ENCODE measurements around the gene SCGB1C1.
A peak's percentile ranks its signal among the peaks of the same experiment; 100 is the strongest.

Gene SCGB1C1

DNA sequence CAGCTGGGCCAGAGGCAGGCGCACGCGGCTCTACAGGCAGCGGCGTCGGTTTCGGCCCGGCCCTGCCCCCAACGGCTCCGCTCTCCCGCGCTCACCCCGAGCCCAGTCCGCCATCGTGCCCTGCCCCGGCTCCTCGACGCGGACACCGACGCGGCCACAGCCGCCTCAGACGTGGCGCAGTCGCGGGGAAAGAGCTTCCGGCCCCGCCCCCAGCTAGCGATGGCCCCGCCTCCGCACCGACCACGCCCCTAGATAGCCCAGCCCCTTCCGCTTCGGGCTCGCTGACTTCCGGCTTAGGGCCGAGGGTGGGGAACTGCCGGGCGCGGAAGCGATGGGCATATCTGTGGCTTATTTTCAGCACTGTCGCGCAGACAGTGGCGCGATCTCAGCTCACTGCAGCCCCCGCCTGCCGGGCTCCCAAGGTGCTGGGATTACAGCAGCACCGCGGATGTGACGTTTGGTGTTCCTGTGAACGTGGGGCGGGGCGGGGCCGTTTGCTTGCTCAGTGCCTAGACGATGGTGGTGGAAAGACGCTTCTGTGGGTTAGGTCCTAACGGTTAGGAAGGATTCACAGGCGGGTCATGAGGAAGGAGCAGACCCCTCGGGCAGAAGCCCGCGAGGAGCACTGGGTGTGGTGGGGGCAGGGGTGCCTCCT lies 14.5 kb downstream of the SCGB1C1 start, which contains the start of the genes BET1L and RIC8A:
BET1L (minus strand) TSS at position 192 of the 655 bp plus-strand sequence; CDS start at position 114, 78 bp downstream.
RIC8A (plus strand) TSS at position 501 of the 655 bp plus-strand sequence. CDS start 1,147 bp downstream, outside the sequence.
- Histone ChIP-seq H3K4me1 (ENCODE audit: control insufficient read depth, insufficient read depth, low read length) (peaks cover 29% of the 10 kb centered on the region), H3K9ac (ENCODE audit: low read length) (peak within 1 kb of the TSS; percentile 97)

GRCh38 chr11:207863-208180 lies 14.9 kb downstream of the SCGB1C1 start:
- peak overlapping the region; percentile 88 for H3K4me3 ChIP-seq (ENCODE audit: low read length)
- peaks cover 26% of the 10 kb centered on the region for H3K36me3 ChIP-seq (ENCODE audit: control insufficient read depth, insufficient read depth, low read length)
- H3K4me1 ChIP-seq (ENCODE audit: control insufficient read depth, insufficient read depth, low read length) = peaks cover 29% of the 10 kb centered on the region
- no peaks in the 10 kb centered on the region for H3K27me3 ChIP-seq (ENCODE audit: control insufficient read depth, insufficient read depth, low read length)
- H3K9ac ChIP-seq (ENCODE audit: low read length) = peak overlapping the region; percentile 97
- no peaks in the 10 kb centered on the region for H3K9me3 ChIP-seq (ENCODE audit: control insufficient read depth, low read length)

More for the DNA sequence above, 14.5 kb downstream of the SCGB1C1 start, which contains the start of the genes BET1L and RIC8A:
- no peaks in the 10 kb centered on the region for H3K27me3 ChIP-seq (ENCODE audit: control insufficient read depth, insufficient read depth, low read length)
- peak within 1 kb of the TSS; percentile 89 for H3K4me3 ChIP-seq (ENCODE audit: low read length)
- H3K9me3 ChIP-seq (ENCODE audit: control insufficient read depth, low read length) = no peaks in the 10 kb centered on the region
- peaks cover 21% of the 10 kb centered on the region for H3K36me3 ChIP-seq (ENCODE audit: control insufficient read depth, insufficient read depth, low read length)

DNA sequence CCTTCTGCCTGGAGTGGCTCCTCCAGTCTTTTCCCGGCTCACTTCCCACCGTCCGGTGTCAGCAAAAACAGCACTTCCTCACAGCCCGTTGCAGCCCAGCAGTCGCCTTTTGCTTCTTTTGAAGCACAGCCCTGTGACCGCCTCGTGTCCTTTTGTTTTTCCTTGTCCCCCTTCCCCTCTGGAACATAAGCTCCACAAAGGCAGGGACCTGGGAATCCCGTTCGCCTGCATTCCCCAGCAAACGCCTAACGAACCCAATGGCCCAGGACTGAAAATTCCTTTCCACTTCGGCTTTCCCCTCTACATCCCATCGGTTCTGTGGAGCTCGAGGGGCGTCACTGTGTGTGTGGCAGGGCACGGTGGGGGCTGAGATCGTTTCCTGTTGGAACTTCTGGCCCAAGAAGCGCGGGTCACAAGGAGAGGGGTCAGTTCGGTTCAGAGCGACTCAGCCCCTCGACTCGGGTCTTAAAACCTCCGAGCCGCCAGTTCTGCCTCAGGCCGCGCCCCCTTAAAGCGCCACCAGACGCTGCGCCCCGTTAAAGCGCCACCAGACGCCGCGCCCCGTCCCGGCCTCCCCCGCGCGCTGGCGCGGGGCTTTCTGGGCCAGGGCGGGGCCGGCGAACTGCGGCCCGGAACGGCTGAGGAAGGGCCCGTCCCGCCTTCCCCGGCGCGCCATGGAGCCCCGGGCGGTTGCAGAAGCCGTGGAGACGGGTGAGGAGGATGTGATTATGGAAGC lies 15.5 kb downstream of the SCGB1C1 start:
- peak overlapping the region; percentile 97 for H3K9ac ChIP-seq (ENCODE audit: low read length)
- H3K4me3 ChIP-seq (ENCODE audit: low read length) = peak overlapping the region; percentile 88
- H3K36me3 ChIP-seq (ENCODE audit: control insufficient read depth, insufficient read depth, low read length) = peaks cover 29% of the 10 kb centered on the region
- H3K27me3 ChIP-seq (ENCODE audit: control insufficient read depth, insufficient read depth, low read length) = no peaks in the 10 kb centered on the region
- H3K4me1 ChIP-seq (ENCODE audit: control insufficient read depth, insufficient read depth, low read length) = peaks cover 29% of the 10 kb centered on the region
- no peaks in the 10 kb centered on the region for H3K9me3 ChIP-seq (ENCODE audit: control insufficient read depth, low read length)

- Histone ChIP-seq H3K9me3 (ENCODE audit: control insufficient read depth, low read length) (no peaks in the 10 kb centered on the region), H3K4me3 (ENCODE audit: low read length) (peak overlapping the region; percentile 37), H3K9ac (ENCODE audit: low read length) (peak overlapping the region; percentile 97), H3K36me3 (ENCODE audit: control insufficient read depth, insufficient read depth, low read length) (peaks cover 27% of the 10 kb centered on the region), H3K27me3 (ENCODE audit: control insufficient read depth, insufficient read depth, low read length) (no peaks in the 10 kb centered on the region), H3K4me1 (ENCODE audit: control insufficient read depth, insufficient read depth, low read length) (peaks cover 29% of the 10 kb centered on the region)
These were observed 16.0 kb downstream of the SCGB1C1 start for GRCh38 chr11:208917-209260.

DNA sequence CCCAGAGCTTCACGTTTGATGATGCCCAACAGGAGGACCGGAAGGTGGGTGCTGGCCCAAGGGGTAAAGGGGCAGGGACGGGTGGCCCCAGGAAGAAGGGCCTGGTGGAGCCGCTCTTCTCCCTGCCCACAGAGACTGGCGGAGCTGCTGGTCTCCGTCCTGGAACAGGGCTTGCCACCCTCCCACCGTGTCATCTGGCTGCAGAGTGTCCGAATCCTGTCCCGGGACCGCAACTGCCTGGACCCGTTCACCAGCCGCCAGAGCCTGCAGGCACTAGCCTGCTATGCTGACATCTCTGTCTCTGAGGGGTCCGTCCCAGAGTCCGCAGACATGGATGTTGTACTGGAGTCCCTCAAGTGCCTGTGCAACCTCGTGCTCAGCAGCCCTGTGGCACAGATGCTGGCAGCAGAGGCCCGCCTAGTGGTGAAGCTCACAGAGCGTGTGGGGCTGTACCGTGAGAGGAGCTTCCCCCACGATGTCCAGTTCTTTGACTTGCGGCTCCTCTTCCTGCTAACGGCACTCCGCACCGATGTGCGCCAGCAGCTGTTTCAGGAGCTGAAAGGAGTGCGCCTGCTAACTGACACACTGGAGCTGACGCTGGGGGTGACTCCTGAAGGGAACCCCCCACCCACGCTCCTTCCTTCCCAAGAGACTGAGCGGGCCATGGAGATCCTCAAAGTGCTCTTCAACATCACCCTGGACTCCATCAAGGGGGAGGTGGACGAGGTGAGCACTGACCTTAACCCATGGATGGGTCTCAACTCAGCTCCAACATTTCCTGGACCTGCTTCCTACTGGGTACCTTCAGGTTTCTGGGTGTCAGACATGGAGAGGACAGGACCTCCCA lies 16.6 kb downstream of the SCGB1C1 start:
- H3K9ac ChIP-seq (ENCODE audit: low read length) = peak overlapping the region; percentile 97
- H3K4me3 ChIP-seq (ENCODE audit: low read length) = peak overlapping the region; percentile 37
- peaks cover 27% of the 10 kb centered on the region for H3K36me3 ChIP-seq (ENCODE audit: control insufficient read depth, insufficient read depth, low read length)
- H3K4me1 ChIP-seq (ENCODE audit: control insufficient read depth, insufficient read depth, low read length) = peaks cover 29% of the 10 kb centered on the region
- H3K27me3 ChIP-seq (ENCODE audit: control insufficient read depth, insufficient read depth, low read length) = no peaks in the 10 kb centered on the region
- no peaks in the 10 kb centered on the region for H3K9me3 ChIP-seq (ENCODE audit: control insufficient read depth, low read length)

- H3K4me3 ChIP-seq (ENCODE audit: low read length) = peak overlapping the region; percentile 37
- H3K4me1 ChIP-seq (ENCODE audit: control insufficient read depth, insufficient read depth, low read length) = peaks cover 25% of the 10 kb centered on the region
- no peaks in the 10 kb centered on the region for H3K9me3 ChIP-seq (ENCODE audit: control insufficient read depth, low read length)
- no peaks in the 10 kb centered on the region for H3K27me3 ChIP-seq (ENCODE audit: control insufficient read depth, insufficient read depth, low read length)
- H3K9ac ChIP-seq (ENCODE audit: low read length) = peak overlapping the region; percentile 97
- peaks cover 27% of the 10 kb centered on the region for H3K36me3 ChIP-seq (ENCODE audit: control insufficient read depth, insufficient read depth, low read length)
These were observed 17.4 kb downstream of the SCGB1C1 start for GRCh38 chr11:210122-210802.

GRCh38 chr11:210803-211180 lies 17.9 kb downstream of the SCGB1C1 start:
- Histone ChIP-seq H3K9ac (ENCODE audit: low read length) (no peak overlapping the region), H3K4me1 (ENCODE audit: control insufficient read depth, insufficient read depth, low read length) (peaks cover 20% of the 10 kb centered on the region), H3K9me3 (ENCODE audit: control insufficient read depth, low read length) (no peaks in the 10 kb centered on the region), H3K27me3 (ENCODE audit: control insufficient read depth, insufficient read depth, low read length) (no peaks in the 10 kb centered on the region), H3K4me3 (ENCODE audit: low read length) (no peak overlapping the region), H3K36me3 (ENCODE audit: control insufficient read depth, insufficient read depth, low read length) (peaks cover 27% of the 10 kb centered on the region)

- Histone ChIP-seq H3K4me3 (ENCODE audit: low read length) (no peak overlapping the region), H3K4me1 (ENCODE audit: control insufficient read depth, insufficient read depth, low read length) (peaks cover 15% of the 10 kb centered on the region), H3K27me3 (ENCODE audit: control insufficient read depth, insufficient read depth, low read length) (no peaks in the 10 kb centered on the region), H3K9ac (ENCODE audit: low read length) (no peak overlapping the region), H3K36me3 (ENCODE audit: control insufficient read depth, insufficient read depth, low read length) (peaks cover 27% of the 10 kb centered on the region), H3K9me3 (ENCODE audit: control insufficient read depth, low read length) (no peaks in the 10 kb centered on the region)
These were observed 18.4 kb downstream of the SCGB1C1 start for GRCh38 chr11:211295-211694.

GRCh38 chr11:211741-212140 lies 18.9 kb downstream of the SCGB1C1 start:
- H3K36me3 ChIP-seq (ENCODE audit: control insufficient read depth, insufficient read depth, low read length) = peaks cover 27% of the 10 kb centered on the region
- no peaks in the 10 kb centered on the region for H3K27me3 ChIP-seq (ENCODE audit: control insufficient read depth, insufficient read depth, low read length)
- H3K4me3 ChIP-seq (ENCODE audit: low read length) = no peak overlapping the region
- peaks cover 13% of the 10 kb centered on the region for H3K4me1 ChIP-seq (ENCODE audit: control insufficient read depth, insufficient read depth, low read length)
- no peak overlapping the region for H3K9ac ChIP-seq (ENCODE audit: low read length)
- H3K9me3 ChIP-seq (ENCODE audit: control insufficient read depth, low read length) = no peaks in the 10 kb centered on the region

GRCh38 chr11:212150-213100 lies 19.5 kb downstream of the SCGB1C1 start:
- peaks cover 13% of the 10 kb centered on the region for H3K4me1 ChIP-seq (ENCODE audit: control insufficient read depth, insufficient read depth, low read length)
- H3K9ac ChIP-seq (ENCODE audit: low read length) = no peak overlapping the region
- H3K4me3 ChIP-seq (ENCODE audit: low read length) = no peak overlapping the region
- H3K36me3 ChIP-seq (ENCODE audit: control insufficient read depth, insufficient read depth, low read length) = peaks cover 27% of the 10 kb centered on the region
- no peaks in the 10 kb centered on the region for H3K9me3 ChIP-seq (ENCODE audit: control insufficient read depth, low read length)
- H3K27me3 ChIP-seq (ENCODE audit: control insufficient read depth, insufficient read depth, low read length) = no peaks in the 10 kb centered on the region

DNA sequence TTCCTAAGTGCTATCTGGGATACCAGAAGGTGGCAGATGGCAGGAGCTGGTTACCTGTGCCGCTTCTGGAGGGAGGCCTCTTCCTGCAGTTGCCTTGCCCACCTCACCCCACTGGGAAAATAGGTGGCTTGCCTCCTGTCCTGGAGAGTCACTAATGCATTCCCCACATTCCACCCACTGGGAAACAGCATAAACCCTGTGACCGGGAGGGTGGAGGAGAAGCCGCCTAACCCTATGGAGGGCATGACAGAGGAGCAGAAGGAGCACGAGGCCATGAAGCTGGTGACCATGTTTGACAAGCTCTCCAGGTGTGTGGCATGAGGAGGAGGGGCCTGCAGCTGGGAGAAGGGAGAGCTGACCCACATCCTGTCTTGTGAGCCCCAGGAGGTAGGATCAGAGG lies 20.2 kb downstream of the SCGB1C1 start:
- peaks cover 27% of the 10 kb centered on the region for H3K36me3 ChIP-seq (ENCODE audit: control insufficient read depth, insufficient read depth, low read length)
- H3K4me1 ChIP-seq (ENCODE audit: control insufficient read depth, insufficient read depth, low read length) = peaks cover 13% of the 10 kb centered on the region
- H3K27me3 ChIP-seq (ENCODE audit: control insufficient read depth, insufficient read depth, low read length) = no peaks in the 10 kb centered on the region
- no peaks in the 10 kb centered on the region for H3K9me3 ChIP-seq (ENCODE audit: control insufficient read depth, low read length)
- H3K9ac ChIP-seq (ENCODE audit: low read length) = no peak overlapping the region
- H3K4me3 ChIP-seq (ENCODE audit: low read length) = no peak overlapping the region
